Stimulated activated CD4-positive, alpha-beta T cell treated with anti-CD3 and anti-CD28 coated beads, Interleukin-12 subunit alpha, Interleukin-12 subunit beta, amount 100 ng/mL, for 48 hours (primary cell): ENCODE data around the gene CGA.

Source experiments
- DNase-seq, 3 donors: peaks; one replicate each; pipeline ENCODE4 v3.0.0-alpha.2; 2020; ENCODE audit warnings: low read depth in 2 of 3, low spot score in 1 of 3

Gene CGA

DNA sequence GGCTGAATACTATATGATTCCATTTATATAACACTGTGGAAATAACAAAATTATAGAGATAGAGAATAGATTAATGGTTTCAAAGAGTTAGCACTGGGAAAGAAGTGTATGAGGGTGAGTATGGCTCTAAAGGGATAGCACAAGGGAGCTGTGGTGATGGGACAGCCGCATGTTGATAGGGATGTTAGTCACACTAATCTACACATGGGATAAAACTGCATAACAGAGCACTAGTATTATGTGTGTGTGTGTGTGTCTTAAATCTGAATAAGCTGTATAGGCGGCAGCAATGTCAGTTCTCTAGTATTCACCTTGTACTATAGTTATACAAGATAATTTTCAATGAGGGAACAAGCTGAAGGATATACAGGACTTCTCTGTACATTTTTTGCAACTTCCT lies 5.8 kb downstream of the CGA start:
- no peak for DNase-seq

DNA sequence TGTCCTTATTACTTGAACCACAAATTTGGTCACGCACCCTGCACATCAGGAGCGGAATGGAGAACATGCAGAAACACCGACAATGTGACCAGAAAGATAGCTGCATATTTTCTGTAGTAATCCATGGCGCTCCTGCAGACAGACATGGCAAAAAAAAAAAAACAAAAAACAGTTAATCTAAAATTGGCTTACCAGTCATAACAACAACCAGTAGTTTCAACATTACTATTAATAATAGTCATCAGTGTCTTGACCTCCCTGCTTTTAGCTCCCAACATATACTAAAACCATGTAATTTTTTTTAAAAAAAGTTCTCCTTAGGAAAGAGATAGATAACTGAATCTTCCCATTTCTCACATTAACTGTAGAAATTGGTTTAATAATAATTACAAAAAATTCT lies 6.8 kb downstream of the CGA start:
- no peak for DNase-seq

DNA sequence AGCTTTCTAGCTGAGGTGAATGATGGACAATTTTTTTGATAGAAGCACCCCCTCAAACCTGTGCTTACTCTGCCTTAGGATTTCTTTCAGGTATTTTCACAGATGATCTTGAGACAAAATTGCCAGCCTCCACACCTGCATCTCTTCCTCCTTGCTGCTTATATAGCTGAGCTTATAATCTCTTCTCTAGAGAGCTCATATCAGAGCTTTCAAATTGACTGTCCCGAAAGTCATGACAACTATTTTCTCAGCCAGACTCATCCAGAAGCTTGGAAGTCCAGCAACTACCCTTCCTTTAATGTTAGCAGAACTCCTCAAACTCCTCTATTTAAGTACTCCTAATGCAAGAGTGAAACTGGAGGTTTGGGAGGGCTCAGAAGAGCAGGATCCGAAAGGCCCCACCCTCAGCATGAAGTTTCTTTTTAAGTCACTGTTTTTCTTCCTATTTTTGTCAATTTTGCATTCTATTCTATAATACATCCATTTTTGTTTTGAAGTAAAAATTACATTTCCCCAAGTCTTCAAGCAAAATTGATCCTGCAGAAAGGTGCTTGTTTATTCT lies 12.7 kb downstream of the CGA start:
- no peak for DNase-seq

DNA sequence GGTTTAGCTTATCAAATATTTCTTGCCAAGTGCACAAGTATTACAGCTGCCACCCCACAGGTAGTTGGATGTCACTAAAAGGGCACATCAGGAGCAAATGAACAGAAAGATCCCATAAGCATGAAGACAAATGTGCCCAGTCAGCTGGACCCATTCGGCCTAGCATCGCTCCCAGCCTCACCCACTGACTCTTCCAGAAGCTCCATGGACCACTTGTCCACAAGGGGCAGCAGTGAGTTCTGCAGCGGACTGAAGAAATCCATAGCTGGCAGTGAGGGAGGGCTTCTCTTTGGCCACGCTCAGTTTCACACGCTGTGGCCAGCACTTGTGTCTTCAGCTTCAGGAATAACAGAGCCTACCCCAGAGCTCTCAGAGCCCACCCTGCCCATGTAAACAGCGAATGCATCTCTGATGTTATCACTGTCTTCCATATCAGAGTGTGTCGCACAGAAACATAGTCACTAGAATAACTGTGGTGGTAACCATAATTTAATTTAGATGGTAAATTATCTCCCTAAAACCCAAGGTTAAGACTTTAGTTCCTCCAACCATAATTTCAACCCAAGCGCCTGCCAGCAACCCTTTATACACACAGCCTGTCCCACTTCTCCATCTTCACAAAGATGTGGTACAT lies 15.8 kb downstream of the CGA start:
- peak; percentile 25 to 68 (median 60) for DNase-seq

DNA sequence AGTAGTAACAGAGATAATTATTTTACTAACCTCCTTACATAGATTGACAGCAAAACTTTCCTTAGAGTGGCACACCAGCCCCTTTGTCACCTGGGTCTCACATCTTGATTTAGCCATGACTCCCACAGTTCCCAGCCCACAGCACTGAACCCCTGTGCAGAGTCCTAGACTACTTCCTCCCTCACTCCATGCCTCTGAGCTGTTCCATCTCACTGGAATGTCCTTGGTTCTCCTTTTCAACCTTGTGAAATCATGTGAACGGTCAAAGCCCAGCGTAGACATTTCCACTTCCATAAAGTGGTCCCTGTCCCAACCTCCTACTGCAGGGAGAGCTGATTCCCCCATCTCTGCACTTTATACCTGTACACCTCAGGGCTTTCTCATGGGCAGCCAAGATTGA lies 19.7 kb downstream of the CGA start:
- no peak for DNase-seq

DNA sequence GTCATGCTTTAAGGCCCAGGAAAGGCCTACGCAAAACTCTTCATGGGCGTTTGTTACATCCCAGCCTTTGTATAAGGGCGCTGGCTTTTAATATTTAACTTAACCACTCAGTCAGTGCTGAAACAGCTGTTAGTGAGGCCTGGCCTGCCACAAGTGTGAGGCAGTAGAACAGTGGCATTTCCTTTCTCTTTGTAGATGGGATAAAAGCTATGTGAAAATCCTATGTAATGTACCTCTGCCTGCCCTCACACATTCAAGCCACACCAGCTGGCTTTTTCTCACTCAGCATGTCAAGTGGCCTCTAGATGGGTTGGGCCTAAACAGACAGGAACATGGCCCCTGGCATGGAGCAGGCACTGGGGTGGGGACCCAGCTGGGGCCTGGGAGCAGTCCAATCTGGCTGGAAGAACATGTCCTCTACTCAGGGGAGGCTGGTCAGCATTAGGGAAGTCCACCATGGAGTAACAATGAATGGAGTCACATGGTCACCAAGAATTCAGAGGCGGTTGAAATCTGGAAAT lies 20.7 kb downstream of the CGA start:
- no peak for DNase-seq

DNA sequence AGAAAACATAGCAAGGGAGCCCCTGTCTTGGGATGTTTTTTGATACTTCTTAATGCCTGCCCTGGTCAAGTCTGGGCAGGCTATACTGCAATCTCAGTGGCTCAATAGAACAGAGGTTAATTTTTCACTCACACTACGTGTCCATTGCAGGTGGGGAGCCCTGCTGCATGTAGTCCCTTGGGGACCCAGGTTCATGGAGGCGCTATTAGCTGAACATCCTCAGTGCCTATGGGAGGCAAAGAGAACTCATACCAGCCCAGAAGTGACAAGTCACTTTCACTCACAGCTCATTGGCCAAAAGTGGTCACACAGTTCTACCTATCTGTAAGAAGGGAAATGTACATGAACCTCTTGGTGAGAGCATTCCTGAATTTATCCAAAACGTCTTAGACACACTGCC lies 23.2 kb downstream of the CGA start:
- no peak for DNase-seq

DNA sequence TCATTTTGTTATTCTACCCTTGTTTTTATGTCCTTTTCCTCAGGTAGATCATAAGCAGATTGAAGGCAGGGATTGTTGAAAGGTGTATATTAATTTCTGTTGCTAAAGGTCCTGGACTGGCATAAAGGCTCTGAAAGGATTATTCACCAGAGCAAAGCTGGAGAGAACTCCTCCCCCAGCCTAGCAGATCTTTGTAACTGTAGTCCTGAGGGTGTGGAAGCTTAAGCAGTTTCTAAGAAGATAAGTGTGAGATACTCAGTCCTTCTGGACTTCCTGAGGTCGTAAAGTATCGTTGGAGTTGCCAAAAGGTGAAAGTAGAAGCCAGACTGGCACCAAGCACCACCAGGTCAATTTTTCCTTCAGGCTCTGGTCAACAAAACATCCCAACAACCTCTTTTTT lies 24.2 kb downstream of the CGA start:
- DNase-seq = no peak

DNA sequence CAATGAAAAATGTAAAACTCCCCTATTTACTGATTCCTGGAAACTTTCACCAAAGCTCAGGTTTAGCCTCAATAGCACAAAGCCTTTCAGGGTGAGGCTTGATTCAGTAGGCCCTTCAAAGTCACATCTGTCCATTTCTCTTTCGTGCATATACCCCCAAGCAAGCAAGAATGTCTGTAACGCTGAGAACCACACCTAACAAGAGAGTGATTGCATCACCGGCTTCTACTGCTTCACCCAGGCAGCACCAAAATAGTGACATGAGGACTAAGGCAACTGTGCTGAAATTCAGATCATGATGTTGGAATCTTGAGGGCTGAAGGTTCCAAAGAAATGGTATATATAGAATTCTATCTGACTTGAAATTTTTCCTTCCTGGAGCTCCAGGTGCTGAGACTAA lies 26.1 kb downstream of the CGA start:
- DNase-seq = no peak

DNA sequence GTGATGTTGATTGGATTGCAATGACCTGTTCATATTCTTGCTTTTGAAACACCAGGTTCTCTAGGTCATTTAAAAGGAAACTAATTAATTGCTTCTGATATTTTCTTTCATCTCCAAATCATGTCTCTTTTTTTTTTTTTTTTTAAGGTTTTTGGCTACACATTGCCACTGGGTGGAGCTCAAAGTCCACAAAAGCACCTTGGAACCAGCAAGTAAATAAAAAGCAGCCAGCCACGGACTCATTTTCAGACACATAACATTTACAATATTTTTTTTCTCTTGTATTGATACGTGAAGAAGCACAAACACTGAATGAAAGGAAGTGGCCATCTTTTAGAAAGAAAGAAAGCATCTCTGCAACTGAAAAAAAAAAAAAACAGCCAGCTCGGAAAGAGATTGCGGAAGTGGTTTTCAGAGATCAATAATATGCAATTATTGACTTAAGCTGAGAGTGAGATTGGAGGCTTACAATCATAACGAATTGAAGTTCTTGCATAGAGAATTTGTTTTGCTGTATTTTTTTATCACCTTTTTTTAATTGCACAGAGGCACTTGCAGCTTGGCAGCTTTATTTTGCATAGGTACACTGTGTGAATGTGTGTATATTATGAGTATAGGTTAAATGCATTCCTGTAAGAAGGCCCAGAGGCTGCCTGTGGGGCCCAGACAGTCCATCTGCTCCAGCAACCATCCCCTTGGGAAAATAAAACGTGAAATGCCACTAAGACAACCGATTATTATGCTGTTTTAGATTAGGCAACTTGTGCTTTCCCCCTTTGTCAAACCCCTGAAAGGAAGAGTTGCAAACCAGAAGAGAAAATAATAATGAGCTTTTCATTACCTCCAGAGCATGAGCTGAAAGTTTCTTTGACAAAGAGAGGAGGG lies 28.2 kb downstream of the CGA start:
- peak in 2 of 3 donors; percentile 23 to 38 for DNase-seq

DNA sequence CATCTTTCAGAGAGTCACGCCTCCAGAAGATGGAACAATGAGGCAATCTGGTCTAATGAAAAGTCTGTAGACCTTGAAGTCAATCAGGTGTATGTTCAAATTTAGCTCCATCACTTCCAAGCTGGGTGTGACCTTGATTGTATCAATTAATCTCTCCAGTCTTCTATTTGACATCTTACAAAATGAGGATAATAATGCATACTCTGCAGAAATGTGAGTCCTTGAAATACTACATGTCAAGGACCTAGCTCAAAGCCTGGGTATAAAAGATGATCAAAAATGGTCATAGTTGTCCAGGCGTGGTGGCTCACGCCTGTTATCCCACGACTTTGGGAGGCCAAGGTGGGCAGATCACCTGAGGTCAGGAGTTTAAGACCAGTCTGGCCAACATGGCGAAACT lies 29.8 kb downstream of the CGA start:
- DNase-seq = no peak

DNA sequence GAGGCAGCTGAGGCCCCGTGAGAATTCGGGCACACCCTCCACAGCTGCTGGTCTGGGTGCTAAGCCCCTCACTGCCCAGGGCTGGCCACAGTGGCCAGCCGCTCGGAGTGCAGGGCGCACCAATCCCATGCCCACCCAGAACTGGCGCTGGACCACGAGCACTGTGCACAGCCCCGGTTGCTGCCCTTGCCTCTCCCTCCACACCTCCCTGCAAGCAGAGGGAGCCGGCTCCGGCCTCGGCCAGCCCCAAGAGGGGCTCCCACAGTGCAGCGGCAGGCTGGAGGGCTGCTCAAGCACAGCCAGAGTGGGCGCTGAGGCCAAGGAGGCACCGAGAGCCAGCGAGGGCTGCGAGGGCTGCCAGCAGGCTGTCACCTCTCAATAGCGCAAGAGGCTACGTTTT lies 35.0 kb downstream of the CGA start:
- no peak for DNase-seq

DNA sequence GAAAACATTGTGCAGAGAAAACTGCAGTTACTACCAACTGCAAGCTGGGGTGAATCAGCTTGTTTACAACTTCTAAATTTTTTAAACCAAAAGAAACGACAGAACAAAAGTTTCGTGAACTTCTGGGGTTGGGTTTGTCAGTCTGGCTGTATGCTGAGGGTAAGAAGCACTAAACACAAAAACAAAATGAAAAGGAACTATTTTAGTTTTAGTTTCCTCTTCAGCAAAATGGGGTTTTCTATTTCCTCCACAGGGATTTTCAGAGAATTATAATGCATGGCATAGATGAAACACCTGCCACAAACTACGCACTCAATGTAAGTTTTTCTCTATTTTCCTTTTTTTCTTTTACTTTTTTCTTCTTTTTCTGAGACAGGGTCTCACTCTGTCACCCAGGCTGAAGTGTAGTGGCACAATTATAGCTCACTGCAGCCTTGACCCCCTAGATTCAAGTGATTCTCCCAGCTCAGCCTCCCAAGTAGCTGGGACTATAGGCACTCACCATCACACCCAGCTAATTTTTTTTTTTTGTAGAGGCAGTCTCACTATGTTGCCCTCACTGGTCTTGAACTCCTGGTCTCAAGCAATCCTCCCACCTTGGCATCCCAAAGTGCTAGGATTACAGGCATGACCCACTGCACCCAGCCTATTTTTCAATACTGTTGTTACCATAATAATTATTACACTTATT lies 40.6 kb downstream of the CGA start:
- DNase-seq = no peak

DNA sequence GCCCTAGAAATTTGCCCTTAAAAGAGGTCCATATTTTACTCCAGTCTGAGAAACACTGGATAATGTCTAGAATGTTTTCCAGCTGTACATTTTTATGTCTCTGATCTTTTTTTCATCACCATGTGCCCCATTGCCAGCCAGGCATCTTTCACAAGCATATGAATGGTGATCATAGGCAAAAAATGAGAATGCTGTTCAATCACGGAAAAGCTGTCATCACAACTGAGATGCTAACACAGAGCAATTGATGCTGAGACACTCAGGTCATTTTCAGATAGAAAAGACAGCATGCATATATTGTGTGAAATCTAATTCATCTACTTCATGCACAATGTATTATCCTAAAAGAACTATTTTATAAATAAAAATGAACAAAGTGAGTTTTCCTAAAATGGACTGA lies 41.6 kb downstream of the CGA start:
- DNase-seq = no peak

DNA sequence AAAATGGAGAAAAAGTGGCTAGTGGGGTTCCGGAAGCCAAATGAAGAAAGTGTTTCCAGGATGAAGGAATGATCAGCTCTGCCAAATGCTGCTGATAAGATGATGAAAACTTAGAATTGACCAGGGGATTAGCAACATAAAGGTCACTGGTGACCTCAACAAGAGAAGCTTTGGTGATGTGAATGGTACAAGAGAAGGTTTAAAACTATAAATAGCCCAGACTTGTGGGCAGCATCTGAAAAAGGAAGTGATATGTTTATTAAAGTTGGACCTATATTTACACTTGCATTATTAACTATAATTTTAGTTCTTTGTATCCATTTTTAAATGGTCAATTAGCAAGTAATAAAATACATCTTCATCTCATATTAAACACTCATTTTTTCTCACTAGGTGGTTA lies 45.1 kb downstream of the CGA start:
- no peak for DNase-seq

DNA sequence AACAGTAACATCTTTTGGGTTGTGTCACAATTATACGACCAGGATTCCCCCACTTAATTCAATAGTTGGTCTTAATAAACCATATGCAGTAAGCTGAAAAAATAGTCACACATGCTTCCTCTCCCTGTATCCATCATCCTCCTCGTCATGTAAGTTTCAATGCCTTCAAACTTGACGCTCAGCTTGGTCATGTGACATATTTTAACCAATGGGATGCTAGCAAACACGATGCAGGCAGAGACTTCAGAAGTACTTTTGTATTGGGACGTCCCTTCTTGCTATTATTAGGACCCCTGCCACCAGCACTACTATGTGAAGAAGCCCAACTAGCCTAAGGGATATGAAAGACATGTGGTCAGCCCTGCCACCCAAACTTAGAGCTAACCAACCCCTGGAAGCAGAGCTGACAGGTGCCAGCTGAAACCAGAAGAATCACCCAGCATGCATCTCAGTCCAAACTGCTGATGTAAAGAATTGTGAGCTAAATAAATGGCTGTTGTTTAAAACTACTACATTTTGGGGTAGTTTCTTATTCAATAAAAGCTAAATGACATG lies 49.3 kb downstream of the CGA start:
- DNase-seq = no peak

DNA sequence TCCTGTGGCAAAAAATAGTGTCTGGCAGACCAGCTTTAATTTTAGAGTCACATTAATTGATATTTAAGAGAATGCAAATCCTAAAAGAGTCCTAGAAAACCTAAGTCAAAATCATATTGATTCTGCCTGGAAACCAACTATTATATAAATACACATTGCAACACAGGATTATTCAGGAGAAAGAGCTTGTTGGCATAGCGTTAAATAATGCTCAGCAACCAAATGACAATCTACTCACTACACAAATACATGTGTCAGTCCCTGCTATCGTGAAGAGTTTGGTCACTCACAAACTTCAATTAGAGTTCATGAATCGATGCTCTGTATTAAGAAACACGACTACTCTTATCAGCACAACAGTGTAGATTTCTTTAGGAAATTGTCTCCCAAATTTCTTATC lies 54.2 kb downstream of the CGA start:
- DNase-seq = no peak
